CD14-positive monocyte (primary cell): ENCODE data around the gene KIAA0319L. TPM values are rescaled to one million over a fixed set of nuclear protein-coding genes. Genes with fewer than 3 reads are reported as not detected.

Source experiments
- DNase-seq, 3 donors: peaks; one replicate each; pipeline ENCODE4 v3.0.0-alpha.2; 2011 to 2022
- H2AFZ ChIP-seq: 2 replicates; pipeline ENCODE4 v1.6.0; 2012; ENCODE audit warnings: mild to moderate bottlenecking, low read depth, low read length, inconsistent platforms; ENCODE audit not compliant: insufficient read depth, poor library complexity, severe bottlenecking
- H3K27ac ChIP-seq, 2 donors: 1 replicate in 1 of 2; 2 replicates in 1 of 2; pipeline ENCODE4 v1.5.1; 2012 to 2013; ENCODE audit warnings: low read length in 2 of 2, control low read depth in 1 of 2, inconsistent platforms in 1 of 2, low read depth in 1 of 2, mild to moderate bottlenecking in 1 of 2
- H3K27me3 ChIP-seq, 2 donors: one replicate each; pipeline versions ENCODE4 v1.6.0 to v1.6.1; 2011 to 2013; ENCODE audit warnings: low read length in 2 of 2; ENCODE audit not compliant: control insufficient read depth in 2 of 2, insufficient read depth in 2 of 2
- H3K36me3 ChIP-seq, 2 donors: replicated peaks in 1 of 2; 1 replicate in 1 of 2; 2 replicates in 1 of 2; pipeline versions ENCODE4 v1.5.1 to v1.6.1; 2012 to 2013; ENCODE audit warnings: low read length in 2 of 2, control low read depth in 1 of 2, inconsistent platforms in 1 of 2, mild to moderate bottlenecking in 1 of 2; ENCODE audit not compliant: insufficient read depth in 2 of 2, control insufficient read depth in 1 of 2
- H3K4me1 ChIP-seq, 2 donors: 1 replicate in 1 of 2; 2 replicates in 1 of 2; pipeline versions ENCODE4 v1.5.1 to v1.6.1; 2012 to 2013; ENCODE audit warnings: low read length in 2 of 2, control low read depth in 1 of 2, inconsistent platforms in 1 of 2, mild to moderate bottlenecking in 1 of 2, moderate library complexity in 1 of 2; ENCODE audit not compliant: insufficient read depth in 2 of 2, control insufficient read depth in 1 of 2
- H3K4me2 ChIP-seq: replicated peaks from 2 replicates; pipeline ENCODE3; 2012; ENCODE audit warnings: low read length, moderate library complexity, mild to moderate bottlenecking; ENCODE audit not compliant: poor library complexity, severe bottlenecking; ENCODE audit errors: extremely low read depth
- H3K4me3 ChIP-seq, 3 experiments: fragments of 200-600 bp in 1 of 3; sonication (generic) in 1 of 3; replicated peaks in 1 of 3; 1 replicate in 2 of 3; 2 replicates in 1 of 3; pipeline ENCODE4 v1.5.1; 2011 to 2013; ENCODE audit warnings: low read length in 3 of 3, mild to moderate bottlenecking in 3 of 3, control low read depth in 2 of 3, low read depth in 2 of 3, inconsistent platforms in 1 of 3, moderate library complexity in 1 of 3
- H3K79me2 ChIP-seq: 2 replicates; pipeline ENCODE4 v1.6.0; 2012; ENCODE audit warnings: mild to moderate bottlenecking, control low read depth, inconsistent platforms, low read length, moderate library complexity; ENCODE audit not compliant: insufficient read depth
- H3K9ac ChIP-seq: 2 replicates; pipeline ENCODE4 v1.6.0; 2017; ENCODE audit warnings: low read length, mild to moderate bottlenecking; ENCODE audit not compliant: insufficient read depth, poor library complexity, severe bottlenecking
- H3K9me3 ChIP-seq, 2 donors: replicated peaks in 1 of 2; 1 replicate in 1 of 2; 2 replicates in 1 of 2; pipeline versions ENCODE4 v1.5.1 to v1.6.1; 2012 to 2013; ENCODE audit warnings: low read length in 2 of 2, control low read depth in 1 of 2; ENCODE audit not compliant: control insufficient read depth in 1 of 2, insufficient read depth in 1 of 2
- H4K20me1 ChIP-seq: 2 replicates; pipeline ENCODE4 v1.6.0; 2012; ENCODE audit warnings: mild to moderate bottlenecking, low read length, control low read depth, moderate library complexity; ENCODE audit not compliant: insufficient read depth
- H3K27ac Mint-ChIP-seq, 7 donors: one replicate each; pipeline ENCODE4 v1.8.0; 2020; ENCODE audit warnings: mild to moderate bottlenecking in 7 of 7, mixed read lengths in 7 of 7, moderate library complexity in 6 of 7, inconsistent platforms in 2 of 7
- H3K27me3 Mint-ChIP-seq, 3 donors: one replicate each; pipeline ENCODE4 v1.8.0; 2021 to 2022; ENCODE audit warnings: low read depth in 3 of 3, mild to moderate bottlenecking in 3 of 3, mixed read lengths in 3 of 3, moderate library complexity in 3 of 3, inconsistent platforms in 1 of 3
- H3K36me3 Mint-ChIP-seq, 2 donors: one replicate each; pipeline ENCODE4 v1.8.0; 2020; ENCODE audit warnings: mixed read lengths in 2 of 2, inconsistent platforms in 1 of 2, mild to moderate bottlenecking in 1 of 2
- H3K4me1 Mint-ChIP-seq: one replicate; pipeline ENCODE4 v1.8.0; 2020; ENCODE audit warnings: mild to moderate bottlenecking, mixed read lengths
- H3K4me3 Mint-ChIP-seq, 2 donors: one replicate each; pipeline ENCODE4 v1.8.0; 2020; ENCODE audit warnings: mild to moderate bottlenecking in 2 of 2, mixed read lengths in 2 of 2, moderate library complexity in 1 of 2
- H3K9me3 Mint-ChIP-seq, 7 donors: one replicate each; pipeline ENCODE4 v1.8.0; 2020 to 2022; ENCODE audit warnings: mixed read lengths in 7 of 7, mild to moderate bottlenecking in 6 of 7, moderate library complexity in 6 of 7, inconsistent platforms in 2 of 7
- WGBS: methylation state at CpG from one replicate; pipeline ENCODE4 v1.1.5; 2013; ENCODE audit warnings: missing lambda C conversion rate; ENCODE audit not compliant: insufficient coverage; 5-methylcytosine and 5-hydroxymethylcytosine counted together
- intact Hi-C, 2 donors: fragments of 100-400 bp; cut with micrococcal nuclease; formaldehyde crosslinking; loops; one replicate each; pipeline versions ENCODE4 v1.15.0 to v1.15.1; 2023
- polyA plus RNA-seq, 3 donors: library from polyadenylated mRNA; depleted of rRNA in 1 of 3; unstranded in 2 of 3; stranded (reverse) in 1 of 3; fragments of 300-500 nt in 2 of 3; fragments of >200 nt in 1 of 3; fragmentation: Illumina TruSeq in 2 of 3; gene quantifications; 1 replicate in 2 of 3; 2 replicates in 1 of 3; pipeline ENCODE4 v1.2.3, GENCODE V29; 2012 to 2021
- TF ChIP-seq, protein P1 (sequence below): fragments of 200-600 bp; IDR thresholded peaks from one replicate; pipeline ENCODE4 v1.8.0; 2022; ENCODE audit warnings: antibody characterized with exemption, mild to moderate bottlenecking

The KIAA0319L gene
- polyA plus RNA-seq, 3 donors: 20.6 to 75.3 (median 28.6) TPM

DNA sequence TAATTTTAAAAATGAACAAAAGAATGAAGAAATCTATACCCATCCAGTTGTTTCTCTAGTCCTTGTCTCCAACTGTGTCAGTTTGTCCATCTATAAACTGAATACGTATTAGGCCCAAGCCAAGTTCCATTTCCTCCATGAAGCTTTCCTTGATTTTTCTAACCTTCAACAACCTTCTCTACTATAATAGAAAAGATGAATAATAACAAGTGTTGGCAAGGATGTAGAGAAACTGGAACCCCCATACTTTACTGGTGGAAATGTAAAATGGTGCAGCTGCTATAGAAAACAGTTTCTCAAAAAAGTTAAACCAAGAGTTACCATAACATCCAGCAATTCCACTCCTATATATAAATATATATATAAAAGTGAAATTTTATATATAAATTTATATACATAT is 10.6 kb downstream of the KIAA0319L start:
- H3K4me3 Mint-ChIP-seq: no peak overlapping the region
- H2AFZ ChIP-seq: no peak overlapping the region
- TF ChIP-seq, protein P1, sequence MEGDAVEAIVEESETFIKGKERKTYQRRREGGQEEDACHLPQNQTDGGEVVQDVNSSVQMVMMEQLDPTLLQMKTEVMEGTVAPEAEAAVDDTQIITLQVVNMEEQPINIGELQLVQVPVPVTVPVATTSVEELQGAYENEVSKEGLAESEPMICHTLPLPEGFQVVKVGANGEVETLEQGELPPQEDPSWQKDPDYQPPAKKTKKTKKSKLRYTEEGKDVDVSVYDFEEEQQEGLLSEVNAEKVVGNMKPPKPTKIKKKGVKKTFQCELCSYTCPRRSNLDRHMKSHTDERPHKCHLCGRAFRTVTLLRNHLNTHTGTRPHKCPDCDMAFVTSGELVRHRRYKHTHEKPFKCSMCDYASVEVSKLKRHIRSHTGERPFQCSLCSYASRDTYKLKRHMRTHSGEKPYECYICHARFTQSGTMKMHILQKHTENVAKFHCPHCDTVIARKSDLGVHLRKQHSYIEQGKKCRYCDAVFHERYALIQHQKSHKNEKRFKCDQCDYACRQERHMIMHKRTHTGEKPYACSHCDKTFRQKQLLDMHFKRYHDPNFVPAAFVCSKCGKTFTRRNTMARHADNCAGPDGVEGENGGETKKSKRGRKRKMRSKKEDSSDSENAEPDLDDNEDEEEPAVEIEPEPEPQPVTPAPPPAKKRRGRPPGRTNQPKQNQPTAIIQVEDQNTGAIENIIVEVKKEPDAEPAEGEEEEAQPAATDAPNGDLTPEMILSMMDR: no peak
- no peak overlapping the region for H3K9ac ChIP-seq
- no peaks in the 10 kb centered on the region for H3K9me3 ChIP-seq
- intact Hi-C loops: no loop called here
- peaks cover 27 to 31% of the 10 kb centered on the region in 2 donors for H3K4me1 ChIP-seq
- H4K20me1 ChIP-seq: peaks cover 17% of the 10 kb centered on the region
- H3K79me2 ChIP-seq: peaks cover 88% of the 10 kb centered on the region
- peaks cover 38 to 60% of the 10 kb centered on the region in 2 donors for H3K36me3 Mint-ChIP-seq
- WGBS: no CpG with 5 or more reads among the region's 1 CpG
- H3K27ac ChIP-seq: peak overlapping the region in 1 of 2 donors; percentile 12
- peaks cover 0 to 2% (median 0%) of the 10 kb centered on the region in 3 donors for H3K27me3 Mint-ChIP-seq
- no peak overlapping the region for H3K4me3 ChIP-seq
- peaks cover 36% of the 10 kb centered on the region for H3K4me1 Mint-ChIP-seq
- H3K4me2 ChIP-seq: no peak overlapping the region
- H3K36me3 ChIP-seq: peaks cover 30 to 55% of the 10 kb centered on the region in 2 donors
- no peaks in the 10 kb centered on the region for H3K27me3 ChIP-seq
- H3K9me3 Mint-ChIP-seq: no peaks in the 10 kb centered on the region
- DNase-seq: no peak
- H3K27ac Mint-ChIP-seq: no peak overlapping the region

GRCh38 chr1:35544976-35545375 is 12.2 kb downstream of the KIAA0319L start:
- Mint-ChIP-seq H3K36me3 (peaks cover 33 to 55% of the 10 kb centered on the region in 2 donors), H3K27me3 (peaks cover 0 to 2% (median 0%) of the 10 kb centered on the region in 3 donors), H3K4me3 (peak overlapping the region; percentile 73 to 82), H3K27ac (peak overlapping the region in 6 of 7 donors; percentile 56 to 89 (median 79)), H3K9me3 (peaks cover 0 to 2% (median 0%) of the 10 kb centered on the region in 7 donors), H3K4me1 (peaks cover 52% of the 10 kb centered on the region)
- intact Hi-C loops: loop anchor here in 1 of 2 donors (5.0 kb wide), 1 partner anchor 98 kb away; no protein-coding TSS in a partner anchor
- no peaks in the 10 kb centered on the region for H3K9me3 ChIP-seq
- 41% methylated on average over 3 of the region's 3 CpGs for WGBS
- H3K4me1 ChIP-seq: peaks cover 44 to 48% of the 10 kb centered on the region in 2 donors
- H3K79me2 ChIP-seq: peaks cover 82% of the 10 kb centered on the region
- peak; percentile 73 to 83 (median 79) for DNase-seq
- peak overlapping the region; percentile 38 for H2AFZ ChIP-seq
- peaks cover 18 to 39% of the 10 kb centered on the region in 2 donors for H3K36me3 ChIP-seq
- H3K27ac ChIP-seq: peak overlapping the region; percentile 24 to 66
- TF ChIP-seq, protein P1: peak; percentile 74
- peak overlapping the region in 2 of 3 experiments; percentile 25 to 34 for H3K4me3 ChIP-seq
- peaks cover 17% of the 10 kb centered on the region for H4K20me1 ChIP-seq
- H3K27me3 ChIP-seq: no peaks in the 10 kb centered on the region
- H3K9ac ChIP-seq: no peak overlapping the region
- H3K4me2 ChIP-seq: peak overlapping the region; percentile 62
